Measurements from ENCODE around the gene STRBP. TPM values are rescaled to one million over a fixed set of nuclear protein-coding genes. Genes with fewer than 3 reads are reported as not detected.

STRBP gene
- total and polyA plus RNA-seq, 9 of the 15 experiments (the other 6 are each of a cell fraction or from before 2014, with no cell fraction given), result 27.7 to 84.0 (median 70.2) TPM

DNA sequence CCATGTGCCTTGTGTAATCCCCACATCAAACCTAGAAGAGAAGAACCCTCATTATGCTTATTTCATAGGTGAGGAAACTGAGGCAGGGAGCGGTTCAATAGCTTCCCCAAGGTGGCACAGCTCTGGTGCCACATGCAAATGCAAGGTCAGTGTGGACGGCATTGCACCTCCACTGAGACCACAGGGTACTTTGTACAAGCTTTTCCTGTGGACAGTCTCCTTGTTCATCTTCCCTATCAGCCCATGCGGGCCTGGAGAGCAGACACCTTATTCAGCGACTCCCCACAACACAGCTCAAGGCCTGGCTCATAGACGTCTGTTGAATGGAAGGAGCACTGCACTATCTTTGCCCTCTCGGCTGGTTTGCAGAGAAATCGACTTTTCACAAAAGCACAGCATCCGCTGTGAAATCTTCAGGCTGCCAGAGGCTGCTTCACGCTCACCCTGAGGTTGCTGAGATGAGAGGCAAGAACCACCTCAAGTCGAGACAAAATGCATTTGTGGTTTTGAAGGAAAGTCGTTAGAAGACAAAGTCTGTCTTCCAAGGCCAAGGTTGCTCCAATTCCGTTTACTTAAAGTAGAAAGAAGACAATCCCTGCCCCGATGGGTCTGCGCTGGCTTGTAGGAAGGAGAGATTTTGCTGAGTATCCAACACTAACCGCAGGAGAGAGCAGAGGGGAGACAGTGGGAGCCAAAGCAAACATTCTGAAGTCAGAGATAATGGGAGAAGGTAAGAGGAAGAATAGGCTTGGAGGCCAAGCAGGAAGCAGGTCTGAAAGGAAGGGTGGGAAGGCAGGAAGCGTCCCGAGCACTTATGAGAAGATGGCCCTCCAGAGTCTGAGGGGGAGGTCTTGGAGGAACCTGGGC is 34.2 kb upstream of the STRBP start (continued):
- TF ChIP-seq FOXA3 (CRISPR knock-in tag; conservative IDR thresholded peaks at IDR 0.05 in 1 of 2, IDR thresholded peaks at IDR 0.05 in 1 of 2) (peak; percentile 65 to 87; a peak in 3 of 4 replicates), ZFP91 (CRISPR knock-in tag; IDR thresholded peaks at IDR 0.05) (no peak), ZC3H8 (IDR thresholded peaks at IDR 0.05) (no peak), ATF6 (CRISPR knock-in tag; IDR thresholded peaks at IDR 0.05) (no peak), MXI1 (IDR thresholded peaks at IDR 0.05; ENCODE audit: low read depth, low read length) (no peak), NUFIP1 (IDR thresholded peaks at IDR 0.05; ENCODE audit: partially characterized antibody) (no peak), E2F1 (CRISPR knock-in tag; IDR thresholded peaks at IDR 0.05) (no peak), GATAD2A (IDR thresholded peaks at IDR 0.05) (no peak), NFATC3 (IDR thresholded peaks at IDR 0.05) (no peak), ZNF507 (tag; conservative IDR thresholded peaks at IDR 0.05) (no peak), CBFA2T2 (conservative IDR thresholded peaks at IDR 0.05) (no peak), SMAD1 (IDR thresholded peaks at IDR 0.05; ENCODE audit: low read depth, low read length, partially characterized antibody) (no peak), ETV5 (CRISPR knock-in tag; IDR thresholded peaks at IDR 0.05; ENCODE audit: low read depth) (peak; percentile 63; the same call in 1 of the 2 replicates), YBX1 (IDR thresholded peaks at IDR 0.05) (no peak), THRB (CRISPR knock-in tag; conservative IDR thresholded peaks at IDR 0.05) (peak; percentile 59), ELF1 (tag; IDR thresholded peaks at IDR 0.05) (0 out of 2 replicates have a peak, but pooled peaks have one; percentile 44)
- TF ChIP-seq, protein P1, sequence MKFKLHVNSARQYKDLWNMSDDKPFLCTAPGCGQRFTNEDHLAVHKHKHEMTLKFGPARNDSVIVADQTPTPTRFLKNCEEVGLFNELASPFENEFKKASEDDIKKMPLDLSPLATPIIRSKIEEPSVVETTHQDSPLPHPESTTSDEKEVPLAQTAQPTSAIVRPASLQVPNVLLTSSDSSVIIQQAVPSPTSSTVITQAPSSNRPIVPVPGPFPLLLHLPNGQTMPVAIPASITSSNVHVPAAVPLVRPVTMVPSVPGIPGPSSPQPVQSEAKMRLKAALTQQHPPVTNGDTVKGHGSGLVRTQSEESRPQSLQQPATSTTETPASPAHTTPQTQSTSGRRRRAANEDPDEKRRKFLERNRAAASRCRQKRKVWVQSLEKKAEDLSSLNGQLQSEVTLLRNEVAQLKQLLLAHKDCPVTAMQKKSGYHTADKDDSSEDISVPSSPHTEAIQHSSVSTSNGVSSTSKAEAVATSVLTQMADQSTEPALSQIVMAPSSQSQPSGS (CRISPR knock-in tag; IDR thresholded peaks at IDR 0.05), result no peak
- TF ChIP-seq, protein P2, sequence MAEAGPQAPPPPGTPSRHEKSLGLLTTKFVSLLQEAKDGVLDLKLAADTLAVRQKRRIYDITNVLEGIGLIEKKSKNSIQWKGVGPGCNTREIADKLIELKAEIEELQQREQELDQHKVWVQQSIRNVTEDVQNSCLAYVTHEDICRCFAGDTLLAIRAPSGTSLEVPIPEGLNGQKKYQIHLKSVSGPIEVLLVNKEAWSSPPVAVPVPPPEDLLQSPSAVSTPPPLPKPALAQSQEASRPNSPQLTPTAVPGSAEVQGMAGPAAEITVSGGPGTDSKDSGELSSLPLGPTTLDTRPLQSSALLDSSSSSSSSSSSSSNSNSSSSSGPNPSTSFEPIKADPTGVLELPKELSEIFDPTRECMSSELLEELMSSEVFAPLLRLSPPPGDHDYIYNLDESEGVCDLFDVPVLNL (CRISPR knock-in tag; IDR thresholded peaks at IDR 0.05; ENCODE audit: low read depth), result no peak

Data from K562 (cell line).